ENCODE measurements around the gene AOC2. TPM values are rescaled to one million over a fixed set of nuclear protein-coding genes. Genes with fewer than 3 reads are reported as not detected.

The AOC2 gene
- total and polyA plus RNA-seq, 2 of the 13 experiments (the other 11 are each of a cell fraction or from before 2014, with no cell fraction given) = 1.2 to 3.3 TPM

DNA sequence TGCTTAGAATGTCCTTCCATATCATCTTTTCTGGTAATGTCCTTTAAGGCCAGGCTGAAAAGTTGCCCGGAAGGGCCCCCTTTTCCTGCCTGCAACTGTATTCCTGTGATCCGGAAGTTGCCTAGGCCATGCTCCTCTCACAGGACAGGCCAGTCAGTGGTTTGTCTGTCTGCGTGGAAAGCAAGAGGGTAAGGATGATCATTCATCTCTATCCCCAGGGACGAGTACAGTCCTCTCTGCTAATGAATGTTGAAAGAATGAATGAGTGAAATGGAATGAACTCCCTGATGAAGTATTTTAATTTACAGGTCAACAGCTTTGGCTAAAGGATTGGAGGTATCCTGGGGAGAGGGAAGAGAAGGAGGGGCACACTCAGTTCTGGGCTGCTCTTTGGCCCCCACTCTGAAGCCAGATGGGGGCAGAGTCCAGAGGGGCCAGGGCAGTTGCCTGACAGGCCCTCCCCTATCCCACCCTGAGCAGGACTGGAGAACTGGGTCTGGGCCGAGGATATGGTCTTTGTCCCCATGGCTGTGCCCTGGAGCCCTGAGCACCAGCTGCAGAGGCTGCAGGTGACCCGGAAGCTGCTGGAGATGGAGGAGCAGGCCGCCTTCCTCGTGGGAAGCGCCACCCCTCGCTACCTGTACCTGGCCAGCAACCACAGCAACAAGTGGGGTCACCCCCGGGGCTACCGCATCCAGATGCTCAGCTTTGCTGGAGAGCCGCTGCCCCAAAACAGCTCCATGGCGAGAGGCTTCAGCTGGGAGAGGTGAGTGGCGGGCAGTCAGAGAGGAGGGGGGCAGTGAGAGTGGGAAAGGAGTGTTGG is 9.8 kb downstream of the AOC2 start (continued):
- TF ChIP-seq, protein P1, sequence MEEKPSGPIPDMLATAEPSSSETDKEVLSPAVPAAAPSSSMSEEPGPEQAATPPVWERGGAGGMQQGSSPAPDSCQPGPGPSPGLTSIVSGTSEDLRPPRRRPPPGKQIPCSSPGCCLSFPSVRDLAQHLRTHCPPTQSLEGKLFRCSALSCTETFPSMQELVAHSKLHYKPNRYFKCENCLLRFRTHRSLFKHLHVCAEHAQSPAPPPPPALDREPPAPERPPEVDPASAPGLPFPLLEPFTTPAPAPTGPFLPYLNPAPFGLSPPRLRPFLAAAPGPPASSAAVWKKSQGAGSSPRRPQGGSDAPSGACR (CRISPR knock-in tag; IDR thresholded peaks at IDR 0.05) = peak; percentile 62; the same call in 1 of the 2 replicates
- TF ChIP-seq GPN1 (CRISPR knock-in tag; IDR thresholded peaks at IDR 0.05; ENCODE audit: borderline replicate concordance) = no peak
- TF ChIP-seq REL (CRISPR knock-in tag; conservative IDR thresholded peaks at IDR 0.05) = no peak
- no peak for TF ChIP-seq RARG (CRISPR knock-in tag; IDR thresholded peaks at IDR 0.05; ENCODE audit: low read depth)
- TF ChIP-seq ZSCAN21 (CRISPR knock-in tag; IDR thresholded peaks at IDR 0.05; ENCODE audit: borderline replicate concordance) = 0 out of 2 replicates have a peak, but pooled peaks have one; percentile 40
- TF ChIP-seq, protein P2, sequence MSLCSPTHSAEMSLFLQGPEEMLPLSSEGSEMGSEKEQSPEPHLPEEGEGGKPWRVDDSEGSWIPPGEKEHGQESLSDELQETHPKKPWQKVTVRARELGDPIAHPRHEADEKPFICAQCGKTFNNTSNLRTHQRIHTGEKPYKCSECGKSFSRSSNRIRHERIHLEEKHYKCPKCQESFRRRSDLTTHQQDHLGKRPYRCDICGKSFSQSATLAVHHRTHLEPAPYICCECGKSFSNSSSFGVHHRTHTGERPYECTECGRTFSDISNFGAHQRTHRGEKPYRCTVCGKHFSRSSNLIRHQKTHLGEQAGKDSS (CRISPR knock-in tag; IDR thresholded peaks at IDR 0.05; ENCODE audit: borderline replicate concordance, low read depth) = peak; percentile 55; the same call in 1 of the 2 replicates
- TF ChIP-seq, protein P3, sequence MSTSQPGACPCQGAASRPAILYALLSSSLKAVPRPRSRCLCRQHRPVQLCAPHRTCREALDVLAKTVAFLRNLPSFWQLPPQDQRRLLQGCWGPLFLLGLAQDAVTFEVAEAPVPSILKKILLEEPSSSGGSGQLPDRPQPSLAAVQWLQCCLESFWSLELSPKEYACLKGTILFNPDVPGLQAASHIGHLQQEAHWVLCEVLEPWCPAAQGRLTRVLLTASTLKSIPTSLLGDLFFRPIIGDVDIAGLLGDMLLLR (CRISPR knock-in tag; IDR thresholded peaks at IDR 0.05) = no peak
- TF ChIP-seq, protein P4, sequence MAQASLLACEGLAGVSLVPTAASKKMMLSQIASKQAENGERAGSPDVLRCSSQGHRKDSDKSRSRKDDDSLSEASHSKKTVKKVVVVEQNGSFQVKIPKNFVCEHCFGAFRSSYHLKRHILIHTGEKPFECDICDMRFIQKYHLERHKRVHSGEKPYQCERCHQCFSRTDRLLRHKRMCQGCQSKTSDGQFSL (CRISPR knock-in tag; IDR thresholded peaks at IDR 0.05) = no peak
- no peak; the same call in 1 of the 2 replicates for TF ChIP-seq ZNF598 (CRISPR knock-in tag; IDR thresholded peaks at IDR 0.05; ENCODE audit: borderline replicate concordance)
- TF ChIP-seq, protein P5, sequence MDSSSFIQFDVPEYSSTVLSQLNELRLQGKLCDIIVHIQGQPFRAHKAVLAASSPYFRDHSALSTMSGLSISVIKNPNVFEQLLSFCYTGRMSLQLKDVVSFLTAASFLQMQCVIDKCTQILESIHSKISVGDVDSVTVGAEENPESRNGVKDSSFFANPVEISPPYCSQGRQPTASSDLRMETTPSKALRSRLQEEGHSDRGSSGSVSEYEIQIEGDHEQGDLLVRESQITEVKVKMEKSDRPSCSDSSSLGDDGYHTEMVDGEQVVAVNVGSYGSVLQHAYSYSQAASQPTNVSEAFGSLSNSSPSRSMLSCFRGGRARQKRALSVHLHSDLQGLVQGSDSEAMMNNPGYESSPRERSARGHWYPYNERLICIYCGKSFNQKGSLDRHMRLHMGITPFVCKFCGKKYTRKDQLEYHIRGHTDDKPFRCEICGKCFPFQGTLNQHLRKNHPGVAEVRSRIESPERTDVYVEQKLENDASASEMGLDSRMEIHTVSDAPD (CRISPR knock-in tag; IDR thresholded peaks at IDR 0.05) = no peak
- TF ChIP-seq ZFX (CRISPR knock-in tag; IDR thresholded peaks at IDR 0.05; ENCODE audit: low read depth) = peak; percentile 85
- TF ChIP-seq ETV5 (CRISPR knock-in tag; IDR thresholded peaks at IDR 0.05; ENCODE audit: borderline replicate concordance) = peak; percentile 84
- TF ChIP-seq, protein P6, sequence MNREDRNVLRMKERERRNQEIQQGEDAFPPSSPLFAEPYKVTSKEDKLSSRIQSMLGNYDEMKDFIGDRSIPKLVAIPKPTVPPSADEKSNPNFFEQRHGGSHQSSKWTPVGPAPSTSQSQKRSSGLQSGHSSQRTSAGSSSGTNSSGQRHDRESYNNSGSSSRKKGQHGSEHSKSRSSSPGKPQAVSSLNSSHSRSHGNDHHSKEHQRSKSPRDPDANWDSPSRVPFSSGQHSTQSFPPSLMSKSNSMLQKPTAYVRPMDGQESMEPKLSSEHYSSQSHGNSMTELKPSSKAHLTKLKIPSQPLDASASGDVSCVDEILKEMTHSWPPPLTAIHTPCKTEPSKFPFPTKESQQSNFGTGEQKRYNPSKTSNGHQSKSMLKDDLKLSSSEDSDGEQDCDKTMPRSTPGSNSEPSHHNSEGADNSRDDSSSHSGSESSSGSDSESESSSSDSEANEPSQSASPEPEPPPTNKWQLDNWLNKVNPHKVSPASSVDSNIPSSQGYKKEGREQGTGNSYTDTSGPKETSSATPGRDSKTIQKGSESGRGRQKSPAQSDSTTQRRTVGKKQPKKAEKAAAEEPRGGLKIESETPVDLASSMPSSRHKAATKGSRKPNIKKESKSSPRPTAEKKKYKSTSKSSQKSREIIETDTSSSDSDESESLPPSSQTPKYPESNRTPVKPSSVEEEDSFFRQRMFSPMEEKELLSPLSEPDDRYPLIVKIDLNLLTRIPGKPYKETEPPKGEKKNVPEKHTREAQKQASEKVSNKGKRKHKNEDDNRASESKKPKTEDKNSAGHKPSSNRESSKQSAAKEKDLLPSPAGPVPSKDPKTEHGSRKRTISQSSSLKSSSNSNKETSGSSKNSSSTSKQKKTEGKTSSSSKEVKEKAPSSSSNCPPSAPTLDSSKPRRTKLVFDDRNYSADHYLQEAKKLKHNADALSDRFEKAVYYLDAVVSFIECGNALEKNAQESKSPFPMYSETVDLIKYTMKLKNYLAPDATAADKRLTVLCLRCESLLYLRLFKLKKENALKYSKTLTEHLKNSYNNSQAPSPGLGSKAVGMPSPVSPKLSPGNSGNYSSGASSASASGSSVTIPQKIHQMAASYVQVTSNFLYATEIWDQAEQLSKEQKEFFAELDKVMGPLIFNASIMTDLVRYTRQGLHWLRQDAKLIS (CRISPR knock-in tag; IDR thresholded peaks at IDR 0.05) = no peak
- TF ChIP-seq, protein P7, sequence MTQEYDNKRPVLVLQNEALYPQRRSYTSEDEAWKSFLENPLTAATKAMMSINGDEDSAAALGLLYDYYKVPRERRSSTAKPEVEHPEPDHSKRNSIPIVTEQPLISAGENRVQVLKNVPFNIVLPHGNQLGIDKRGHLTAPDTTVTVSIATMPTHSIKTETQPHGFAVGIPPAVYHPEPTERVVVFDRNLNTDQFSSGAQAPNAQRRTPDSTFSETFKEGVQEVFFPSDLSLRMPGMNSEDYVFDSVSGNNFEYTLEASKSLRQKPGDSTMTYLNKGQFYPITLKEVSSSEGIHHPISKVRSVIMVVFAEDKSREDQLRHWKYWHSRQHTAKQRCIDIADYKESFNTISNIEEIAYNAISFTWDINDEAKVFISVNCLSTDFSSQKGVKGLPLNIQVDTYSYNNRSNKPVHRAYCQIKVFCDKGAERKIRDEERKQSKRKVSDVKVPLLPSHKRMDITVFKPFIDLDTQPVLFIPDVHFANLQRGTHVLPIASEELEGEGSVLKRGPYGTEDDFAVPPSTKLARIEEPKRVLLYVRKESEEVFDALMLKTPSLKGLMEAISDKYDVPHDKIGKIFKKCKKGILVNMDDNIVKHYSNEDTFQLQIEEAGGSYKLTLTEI (CRISPR knock-in tag; conservative IDR thresholded peaks at IDR 0.05) = no peak
- no peak for TF ChIP-seq ZNF678 (CRISPR knock-in tag; IDR thresholded peaks at IDR 0.05)
- peak; percentile 54 for TF ChIP-seq RBFOX2 (IDR thresholded peaks at IDR 0.05; ENCODE audit: low read depth, low read length)

All from HepG2 (cell line).